Activated CD4-positive, CD25-positive, alpha-beta regulatory T cell (primary cell): Measurements from ENCODE around the gene CACNA1H.
"Not testable (repeated sequence)": the region's sequence is repeated elsewhere in the genome, so short reads cannot be mapped to it uniquely, and the experiment has no call there.

ENCODE experiments used
- DNase-seq, 4 experiments: peaks; one replicate each; lab custom pipeline; 2025; lab: John Stamatoyannopoulos, UW

Gene CACNA1H

DNA sequence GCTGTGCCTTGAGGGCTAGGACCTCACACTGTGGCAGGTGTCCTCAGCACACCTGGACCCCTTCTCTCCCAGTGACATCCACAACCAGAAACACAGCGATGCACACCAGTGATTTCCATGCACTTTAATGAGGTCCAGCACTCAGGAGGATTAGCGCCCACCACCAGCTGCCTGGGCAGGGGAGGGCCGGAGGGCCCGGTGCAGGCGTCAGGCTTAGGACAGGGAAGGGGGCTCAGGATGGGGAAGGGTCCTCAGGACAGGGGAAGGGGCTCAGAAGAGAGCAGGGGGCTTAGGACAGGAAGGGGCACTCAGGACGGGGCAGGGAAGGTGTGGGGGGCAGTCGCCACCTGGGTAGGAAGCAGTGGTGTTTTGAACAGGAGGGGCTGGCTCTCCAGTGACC, 75.3 kb downstream of the CACNA1H start:
- DNase-seq = not testable (repeated sequence)

DNA sequence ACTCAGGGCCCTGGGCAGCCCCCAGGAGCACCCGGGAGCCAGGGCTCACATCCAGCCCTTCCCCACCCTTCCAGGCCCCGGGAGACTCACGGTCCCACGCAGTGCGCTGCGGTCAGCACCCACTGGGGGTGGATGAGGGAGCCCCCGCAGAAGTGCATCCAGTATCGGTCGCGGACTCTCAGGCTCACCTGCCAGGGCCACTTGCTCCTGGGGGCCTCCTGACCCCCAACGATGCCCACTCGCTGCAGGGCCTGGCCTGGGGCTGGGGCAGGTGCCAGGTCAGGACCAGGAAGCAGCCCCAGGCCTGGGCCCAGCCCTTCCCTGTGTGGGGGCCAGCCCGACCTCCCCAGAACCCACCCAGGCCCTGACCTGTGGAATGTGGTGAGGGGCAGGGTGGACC, 76.6 kb downstream of the CACNA1H start:
- not testable (repeated sequence) for DNase-seq

DNA sequence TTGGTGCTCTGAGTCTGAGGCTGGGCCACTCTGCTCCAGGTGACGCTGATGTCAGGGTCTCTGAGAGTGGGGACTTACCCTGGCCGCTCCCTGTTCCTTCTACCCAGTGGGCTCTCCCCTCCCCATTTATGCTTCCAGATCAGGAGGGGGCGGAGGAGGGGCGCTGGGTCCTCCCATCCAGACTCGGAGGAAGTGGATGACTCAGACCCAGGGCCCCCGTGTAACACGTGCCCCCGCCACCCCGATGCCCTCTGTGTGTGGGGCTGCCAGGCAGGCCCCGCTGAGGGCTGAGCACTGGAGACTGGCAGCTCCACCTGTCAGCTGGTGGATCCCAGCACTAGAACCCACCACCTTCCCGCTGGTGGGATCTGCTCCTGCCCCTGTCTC, 77.2 kb downstream of the CACNA1H start, which contains the start of gene TPSB2:
TPSB2 (minus strand) TSS at position 101 of the 387 bp plus-strand sequence. CDS start 233 bp downstream, outside the sequence.
- not testable (repeated sequence) for DNase-seq

DNA sequence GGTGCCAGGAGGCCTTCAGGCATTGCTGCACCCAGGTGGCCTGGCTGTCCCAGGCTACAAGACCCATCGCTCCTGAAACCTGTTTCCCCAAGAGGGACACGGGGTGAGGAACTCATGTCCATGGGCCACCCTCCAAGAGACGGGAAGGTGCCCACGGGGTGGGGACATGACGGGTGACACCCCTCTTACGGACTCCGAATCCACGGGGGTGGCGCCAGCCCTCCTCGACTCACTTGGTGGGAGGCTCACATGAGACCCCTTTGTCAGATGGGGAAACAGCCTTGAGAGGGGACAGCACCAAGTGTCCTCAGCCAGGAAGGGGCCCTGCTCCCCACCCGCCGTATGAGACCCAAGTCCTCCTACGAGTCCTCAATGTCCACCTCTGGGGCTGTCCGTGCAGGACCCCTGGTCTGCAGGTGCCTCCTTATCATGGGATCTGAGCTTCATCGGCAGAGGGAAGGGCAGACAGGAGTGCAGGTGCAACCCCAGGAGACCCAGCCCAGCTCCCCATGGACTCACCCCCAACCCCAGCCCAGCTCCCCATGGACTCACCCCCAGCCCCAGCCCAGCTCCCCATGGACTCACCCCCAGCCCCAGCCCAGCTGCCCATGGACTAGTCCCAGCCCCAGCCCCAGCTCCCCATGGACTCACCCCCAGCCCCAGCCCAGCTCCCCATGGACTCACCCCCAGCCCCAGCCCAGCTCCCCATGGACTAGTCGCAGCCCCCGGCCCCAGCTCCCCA, 77.7 kb downstream of the CACNA1H start:
- not testable (repeated sequence) for DNase-seq

DNA sequence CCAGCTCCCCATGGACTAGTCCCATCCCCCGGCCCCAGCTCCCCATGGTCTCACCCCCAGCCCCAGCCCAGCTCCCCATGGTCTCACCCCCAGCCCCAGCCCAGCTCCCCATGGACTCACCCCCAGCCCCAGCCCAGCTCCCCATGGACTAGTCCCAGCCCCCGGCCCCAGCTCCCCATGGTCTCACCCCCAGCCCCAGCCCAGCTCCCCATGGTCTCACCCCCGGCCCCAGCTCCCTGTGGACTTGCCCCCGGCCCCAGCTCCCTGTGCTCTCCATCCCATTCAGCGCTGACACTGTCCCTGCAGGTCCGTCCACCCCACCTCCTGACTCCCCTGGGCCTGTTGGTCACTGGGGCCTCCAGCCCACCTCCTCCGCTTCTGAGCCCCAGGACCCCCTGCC, 78.4 kb downstream of the CACNA1H start:
- DNase-seq = not testable (repeated sequence)

DNA sequence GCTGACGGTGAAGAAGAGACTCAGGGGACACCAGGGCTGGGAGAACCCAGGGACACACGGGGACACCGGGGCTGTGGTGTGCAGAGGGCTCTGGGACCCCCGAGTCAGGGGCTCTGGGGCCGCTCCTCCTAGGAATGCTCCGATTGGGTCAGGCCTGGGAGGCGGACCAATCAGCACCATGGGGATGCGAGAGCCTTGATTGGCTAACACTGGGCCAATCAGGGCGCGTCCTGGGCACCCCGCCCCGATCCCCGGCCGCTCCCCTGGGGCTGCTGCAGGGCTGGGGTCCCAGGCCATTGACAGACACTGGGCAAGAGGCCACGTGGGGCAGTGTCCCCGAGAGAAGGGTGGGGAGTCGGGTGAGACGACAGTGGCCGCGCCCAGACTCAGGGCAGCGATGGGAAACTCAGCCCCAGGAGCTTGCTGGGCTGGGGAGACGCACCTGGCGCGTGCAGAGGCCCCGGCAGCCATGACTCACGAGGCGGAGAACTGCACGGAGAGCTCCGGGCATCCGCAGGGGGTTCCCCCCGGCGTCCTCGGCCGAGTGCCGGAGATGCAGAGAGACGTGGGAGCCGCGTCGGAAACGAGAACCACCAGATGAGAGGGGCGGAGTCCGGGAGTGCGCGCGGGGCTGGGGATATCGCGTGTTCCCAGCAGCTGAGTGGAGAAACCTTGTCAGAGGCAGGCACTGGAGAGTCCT, 79.3 kb downstream of the CACNA1H start:
- DNase-seq = not testable (repeated sequence)

GRCh38 chr16:1236659-1237058, 83.8 kb downstream of the CACNA1H start:
- DNase-seq = not testable (repeated sequence)

GRCh38 chr16:1237990-1238389, 85.1 kb downstream of the CACNA1H start:
- no peak for DNase-seq

DNA sequence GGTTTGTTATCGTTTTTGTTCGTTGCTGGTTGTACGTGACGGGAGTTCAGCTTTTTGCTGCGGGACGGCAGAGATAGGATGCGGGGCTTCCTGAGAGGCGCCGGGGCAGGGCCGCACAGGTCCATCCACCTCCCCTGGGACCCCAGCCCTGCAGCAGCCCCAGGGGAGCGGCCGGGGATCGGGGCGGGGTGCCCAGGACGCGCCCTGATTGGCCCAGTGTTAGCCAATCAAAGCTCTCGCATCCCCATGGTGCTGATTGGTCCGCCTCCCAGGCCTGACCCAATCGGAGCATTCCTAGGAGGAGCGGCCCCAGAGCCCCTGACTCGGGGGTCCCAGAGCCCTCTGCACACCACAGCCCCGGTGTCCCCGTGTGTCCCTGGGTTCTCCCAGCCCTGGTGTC, 86.0 kb downstream of the CACNA1H start:
- not testable (repeated sequence) for DNase-seq

DNA sequence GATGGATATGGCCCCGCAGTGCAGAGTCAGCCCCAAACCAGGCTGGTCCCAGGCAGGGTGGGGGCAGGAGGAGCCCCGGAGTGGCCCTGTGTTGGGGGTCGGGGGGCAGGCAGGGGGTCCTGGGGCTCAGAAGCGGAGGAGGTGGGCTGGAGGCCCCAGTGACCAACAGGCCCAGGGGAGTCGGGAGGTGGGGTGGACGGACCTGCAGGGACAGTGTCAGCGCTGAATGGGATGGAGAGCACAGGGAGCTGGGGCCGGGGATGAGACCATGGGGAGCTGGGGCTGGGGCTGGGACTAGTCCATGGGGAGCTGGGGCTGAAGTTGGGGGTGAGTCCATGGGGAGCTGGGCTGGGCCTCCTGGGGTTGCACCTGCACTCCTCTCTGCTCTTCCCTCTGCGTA, 86.7 kb downstream of the CACNA1H start:
- not testable (repeated sequence) for DNase-seq

GRCh38 chr16:1240436-1240835, 87.5 kb downstream of the CACNA1H start, which contains the start of gene TPSAB1:
Gene TPSAB1, plus strand, starts transcription at chr16:1240705. Its CDS starts 234 bp downstream, at chr16:1240939.
- DNase-seq = not testable (repeated sequence)

DNA sequence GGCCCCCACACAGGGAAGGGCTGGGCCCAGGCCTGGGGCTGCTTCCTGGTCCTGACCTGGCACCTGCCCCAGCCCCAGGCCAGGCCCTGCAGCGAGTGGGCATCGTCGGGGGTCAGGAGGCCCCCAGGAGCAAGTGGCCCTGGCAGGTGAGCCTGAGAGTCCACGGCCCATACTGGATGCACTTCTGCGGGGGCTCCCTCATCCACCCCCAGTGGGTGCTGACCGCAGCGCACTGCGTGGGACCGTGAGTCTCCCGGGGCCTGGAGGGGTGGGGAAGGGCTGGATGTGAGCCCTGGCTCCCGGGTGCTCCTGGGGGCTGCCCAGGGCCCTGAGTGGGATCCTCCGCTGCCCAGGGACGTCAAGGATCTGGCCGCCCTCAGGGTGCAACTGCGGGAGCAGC, 88.2 kb downstream of the CACNA1H start:
- not testable (repeated sequence) for DNase-seq

DNA sequence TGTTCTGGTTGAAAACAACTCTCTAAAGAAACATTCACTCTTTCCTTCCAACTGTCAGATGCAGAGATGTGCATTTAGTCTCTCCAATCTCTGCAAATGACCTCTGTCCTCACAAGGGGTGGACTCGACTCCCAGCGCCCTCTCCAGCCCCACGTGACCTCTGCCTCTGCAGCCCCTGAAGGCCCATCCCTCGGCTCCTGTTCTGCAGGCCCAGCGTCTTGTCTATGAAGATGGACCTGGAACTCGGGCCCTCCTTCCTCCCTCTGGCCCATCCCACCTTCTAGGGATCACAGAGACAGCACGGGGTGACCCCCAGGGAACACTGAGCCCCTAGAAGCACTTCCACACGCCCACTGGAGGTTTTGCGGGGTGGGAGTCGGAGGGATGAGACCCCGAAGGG, 90.5 kb downstream of the CACNA1H start:
- not testable (repeated sequence) for DNase-seq

- not testable (repeated sequence) for DNase-seq
These were observed 91.3 kb downstream of the CACNA1H start for GRCh38 chr16:1243907-1244850.

GRCh38 chr16:1244881-1245280, 92.0 kb downstream of the CACNA1H start:
- no peak for DNase-seq

DNA sequence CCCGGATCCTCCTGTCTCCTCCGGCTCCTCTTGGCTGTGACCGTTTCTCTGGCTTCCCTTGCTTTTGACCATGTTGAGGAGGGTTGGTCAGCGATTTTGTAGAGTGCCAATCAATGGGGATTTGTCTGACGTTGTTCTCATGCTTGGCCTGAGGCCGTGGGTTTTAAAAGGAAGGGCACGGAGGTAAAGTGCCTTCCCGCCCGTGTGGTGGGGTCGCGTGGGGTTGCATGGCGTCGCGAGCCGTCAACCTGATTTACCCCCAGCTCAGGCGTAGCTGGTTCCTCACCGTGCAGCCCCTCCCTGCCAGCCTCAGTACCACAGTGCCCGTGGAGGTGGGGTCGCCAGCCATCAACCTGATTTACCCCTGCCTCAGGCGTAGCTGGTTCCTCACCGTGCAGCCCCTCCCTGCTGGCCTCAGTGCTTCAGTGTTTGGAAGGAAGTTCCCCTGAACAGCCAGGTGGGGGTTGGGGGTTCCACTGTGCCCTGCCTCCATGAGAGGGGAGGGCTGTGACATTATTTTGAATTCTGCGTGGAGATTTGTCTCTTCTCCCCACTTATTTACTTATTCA, 92.6 kb downstream of the CACNA1H start:
- DNase-seq = no peak

- not testable (repeated sequence) for DNase-seq
These were observed 95.1 kb downstream of the CACNA1H start for GRCh38 chr16:1247903-1248537.

- DNase-seq = not testable (repeated sequence)
These were observed 96.3 kb downstream of the CACNA1H start for GRCh38 chr16:1249031-1249755.

DNA sequence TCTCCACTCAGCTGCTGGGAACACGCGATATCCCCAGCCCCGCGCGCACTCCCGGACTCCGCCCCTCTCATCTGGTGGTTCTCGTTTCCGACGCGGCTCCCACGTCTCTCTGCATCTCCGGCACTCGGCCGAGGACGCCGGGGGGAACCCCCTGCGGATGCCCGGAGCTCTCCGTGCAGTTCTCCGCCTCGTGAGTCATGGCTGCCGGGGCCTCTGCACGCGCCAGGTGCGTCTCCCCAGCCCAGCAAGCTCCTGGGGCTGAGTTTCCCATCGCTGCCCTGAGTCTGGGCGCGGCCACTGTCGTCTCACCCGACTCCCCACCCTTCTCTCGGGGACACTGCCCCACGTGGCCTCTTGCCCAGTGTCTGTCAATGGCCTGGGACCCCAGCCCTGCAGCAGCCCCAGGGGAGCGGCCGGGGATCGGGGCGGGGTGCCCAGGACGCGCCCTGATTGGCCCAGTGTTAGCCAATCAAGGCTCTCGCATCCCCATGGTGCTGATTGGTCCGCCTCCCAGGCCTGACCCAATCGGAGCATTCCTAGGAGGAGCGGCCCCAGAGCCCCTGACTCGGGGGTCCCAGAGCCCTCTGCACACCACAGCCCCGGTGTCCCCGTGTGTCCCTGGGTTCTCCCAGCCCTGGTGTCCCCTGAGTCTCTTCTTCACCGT, 100.9 kb downstream of the CACNA1H start:
- not testable (repeated sequence) for DNase-seq

- DNase-seq = not testable (repeated sequence)
These were observed 101.9 kb downstream of the CACNA1H start for GRCh38 chr16:1254821-1255220.
